ENCODE measurements around the gene ABCA5.

ABCA5 gene

GRCh38 chr17:69268543-69269014 lies 58.4 kb downstream of the ABCA5 start:
- no peak overlapping the region for H3K27ac ChIP-seq (ENCODE audit: low read length)
- no peak overlapping the region for H2AFZ ChIP-seq (ENCODE audit: low read length)
- H3F3A ChIP-seq (ENCODE audit: insufficient read depth, low read length) = no peaks in the 10 kb centered on the region
- H3K79me2 ChIP-seq (ENCODE audit: low read length) = no peaks in the 10 kb centered on the region
- no peak overlapping the region for H3K4me2 ChIP-seq (ENCODE audit: low read depth, low read length)
- no peak for DNase-seq
- H4K20me1 ChIP-seq (ENCODE audit: insufficient read depth, low read length) = no peaks in the 10 kb centered on the region
- no peak overlapping the region for H3K9ac ChIP-seq (ENCODE audit: low read length)
- no peaks in the 10 kb centered on the region for H3K36me3 ChIP-seq (replicated peaks; ENCODE audit: insufficient read depth, low read length)
- H3K9me2 ChIP-seq (replicated peaks; ENCODE audit: insufficient read depth, low read length) = no peaks in the 10 kb centered on the region
- TF ChIP-seq CTCF (IDR thresholded peaks at IDR 0.05; ENCODE audit: low read length) = no peak
- TF ChIP-seq EZH2phosphoT487 (IDR thresholded peaks at IDR 0.05; ENCODE audit: low read length) = no peak
- no peak for TF ChIP-seq EZH2 (optimal IDR thresholded peaks at IDR 0.05; ENCODE audit: low read depth, low read length)
- H3K4me3 ChIP-seq (ENCODE audit: low read length) = no peak overlapping the region
- no peaks in the 10 kb centered on the region for H3K27me3 ChIP-seq (replicated peaks; ENCODE audit: insufficient read depth, low read length)
- H3K4me1 ChIP-seq (ENCODE audit: low read length) = no peaks in the 10 kb centered on the region
- no peaks in the 10 kb centered on the region for H3K9me3 ChIP-seq (replicated peaks; ENCODE audit: insufficient read depth, low read length)

- no peaks in the 10 kb centered on the region for H3K27me3 ChIP-seq (replicated peaks; ENCODE audit: insufficient read depth, low read length)
- no peak overlapping the region for H3K4me2 ChIP-seq (ENCODE audit: low read depth, low read length)
- H3K36me3 ChIP-seq (replicated peaks; ENCODE audit: insufficient read depth, low read length) = no peaks in the 10 kb centered on the region
- no peak overlapping the region for H3K4me3 ChIP-seq (ENCODE audit: low read length)
- DNase-seq = no peak
- H3K9me3 ChIP-seq (replicated peaks; ENCODE audit: insufficient read depth, low read length) = no peaks in the 10 kb centered on the region
- H3K9ac ChIP-seq (ENCODE audit: low read length) = no peak overlapping the region
- H3K4me1 ChIP-seq (ENCODE audit: low read length) = no peaks in the 10 kb centered on the region
- no peak overlapping the region for H3K27ac ChIP-seq (ENCODE audit: low read length)
- H2AFZ ChIP-seq (ENCODE audit: low read length) = no peak overlapping the region
- H3K9me2 ChIP-seq (replicated peaks; ENCODE audit: insufficient read depth, low read length) = no peaks in the 10 kb centered on the region
- H4K20me1 ChIP-seq (ENCODE audit: insufficient read depth, low read length) = no peaks in the 10 kb centered on the region
- TF ChIP-seq CTCF (IDR thresholded peaks at IDR 0.05; ENCODE audit: low read length) = no peak
- TF ChIP-seq EZH2 (optimal IDR thresholded peaks at IDR 0.05; ENCODE audit: low read depth, low read length) = no peak
- no peak for TF ChIP-seq EZH2phosphoT487 (IDR thresholded peaks at IDR 0.05; ENCODE audit: low read length)
- no peaks in the 10 kb centered on the region for H3F3A ChIP-seq (ENCODE audit: insufficient read depth, low read length)
- H3K79me2 ChIP-seq (ENCODE audit: low read length) = no peaks in the 10 kb centered on the region
Measured at GRCh38 chr17:69267219-69267618, 59.7 kb downstream of the ABCA5 start.

GRCh38 chr17:69265873-69266272 lies 61.1 kb downstream of the ABCA5 start:
- Histone ChIP-seq H3K79me2 (ENCODE audit: low read length) (no peaks in the 10 kb centered on the region), H3K4me3 (ENCODE audit: low read length) (no peak overlapping the region), H3K27me3 (replicated peaks; ENCODE audit: insufficient read depth, low read length) (no peaks in the 10 kb centered on the region), H3K4me2 (ENCODE audit: low read depth, low read length) (no peak overlapping the region), H2AFZ (ENCODE audit: low read length) (no peak overlapping the region), H3K9me3 (replicated peaks; ENCODE audit: insufficient read depth, low read length) (no peaks in the 10 kb centered on the region), H3K27ac (ENCODE audit: low read length) (no peak overlapping the region), H3K9ac (ENCODE audit: low read length) (no peak overlapping the region), H3K36me3 (replicated peaks; ENCODE audit: insufficient read depth, low read length) (no peaks in the 10 kb centered on the region), H3K4me1 (ENCODE audit: low read length) (no peaks in the 10 kb centered on the region), H4K20me1 (ENCODE audit: insufficient read depth, low read length) (no peaks in the 10 kb centered on the region), H3K9me2 (replicated peaks; ENCODE audit: insufficient read depth, low read length) (no peaks in the 10 kb centered on the region), H3F3A (ENCODE audit: insufficient read depth, low read length) (no peaks in the 10 kb centered on the region)
- TF ChIP-seq EZH2 (optimal IDR thresholded peaks at IDR 0.05; ENCODE audit: low read depth, low read length) (no peak), EZH2phosphoT487 (IDR thresholded peaks at IDR 0.05; ENCODE audit: low read length) (no peak), CTCF (IDR thresholded peaks at IDR 0.05; ENCODE audit: low read length) (no peak)
- no peak for DNase-seq
